ENCODE measurements around the gene COLEC11.

- TF ChIP-seq CTCF (optimal IDR thresholded peaks at IDR 0.05 in 1 of 3, IDR thresholded peaks at IDR 0.05 in 1 of 3, conservative IDR thresholded peaks at IDR 0.05 in 1 of 3; ENCODE audit: extremely low read depth in 1 of 3, insufficient read depth in 2 of 3, low read length in 3 of 3) = no peak
- TF ChIP-seq EZH2 (IDR thresholded peaks at IDR 0.05; ENCODE audit: low read length) = no peak
Measured at GRCh38 chr2:3667151-3667631, 72.3 kb downstream of the COLEC11 start.

Measured in keratinocyte (primary cell).